A673 (cell line): ENCODE results near the gene DESI1.

Experiments
- EZH2 ChIP-seq: fragments of 200-600 bp; sonication (generic); IDR thresholded peaks from 2 replicates; pipeline ENCODE4 v1.6.1; 2017; ENCODE audit warnings: borderline replicate concordance, low read depth, mild to moderate bottlenecking, mixed read lengths, antibody characterized with exemption, low read length; ENCODE audit not compliant: poor library complexity, severe bottlenecking
- TF ChIP-seq, protein P1 (sequence below): fragments of 300-800, 200-600 bp; sonication (generic); conservative IDR thresholded peaks from 2 replicates; pipeline ENCODE4 v1.5.1; 2017; ENCODE audit warnings: low read depth, mild to moderate bottlenecking, antibody characterized with exemption, low read length, moderate library complexity, mixed read lengths

DNA sequence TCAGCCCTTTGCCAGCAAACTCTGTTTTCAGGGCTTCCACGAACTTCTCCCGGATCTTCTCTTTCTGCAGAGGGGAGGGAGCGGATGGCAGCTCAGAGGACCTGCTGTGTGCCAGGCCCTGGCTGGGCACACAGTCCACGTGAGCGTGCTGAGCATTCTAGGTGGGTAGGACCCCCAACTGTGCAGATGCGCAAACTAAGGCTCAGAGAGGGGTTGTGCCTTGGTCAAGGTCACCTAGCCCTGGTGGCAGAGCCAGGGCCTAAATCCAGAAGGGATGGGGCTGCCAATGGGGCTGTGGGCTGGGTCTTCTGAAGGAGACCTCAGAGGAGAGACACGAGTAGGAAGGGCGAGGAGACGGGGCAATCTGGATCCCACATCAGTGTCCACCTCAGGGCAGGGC lies 42.0 kb downstream of the DESI1 start:
- no peak for TF ChIP-seq EZH2
- TF ChIP-seq, protein P1, sequence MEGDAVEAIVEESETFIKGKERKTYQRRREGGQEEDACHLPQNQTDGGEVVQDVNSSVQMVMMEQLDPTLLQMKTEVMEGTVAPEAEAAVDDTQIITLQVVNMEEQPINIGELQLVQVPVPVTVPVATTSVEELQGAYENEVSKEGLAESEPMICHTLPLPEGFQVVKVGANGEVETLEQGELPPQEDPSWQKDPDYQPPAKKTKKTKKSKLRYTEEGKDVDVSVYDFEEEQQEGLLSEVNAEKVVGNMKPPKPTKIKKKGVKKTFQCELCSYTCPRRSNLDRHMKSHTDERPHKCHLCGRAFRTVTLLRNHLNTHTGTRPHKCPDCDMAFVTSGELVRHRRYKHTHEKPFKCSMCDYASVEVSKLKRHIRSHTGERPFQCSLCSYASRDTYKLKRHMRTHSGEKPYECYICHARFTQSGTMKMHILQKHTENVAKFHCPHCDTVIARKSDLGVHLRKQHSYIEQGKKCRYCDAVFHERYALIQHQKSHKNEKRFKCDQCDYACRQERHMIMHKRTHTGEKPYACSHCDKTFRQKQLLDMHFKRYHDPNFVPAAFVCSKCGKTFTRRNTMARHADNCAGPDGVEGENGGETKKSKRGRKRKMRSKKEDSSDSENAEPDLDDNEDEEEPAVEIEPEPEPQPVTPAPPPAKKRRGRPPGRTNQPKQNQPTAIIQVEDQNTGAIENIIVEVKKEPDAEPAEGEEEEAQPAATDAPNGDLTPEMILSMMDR, result no peak
